K562 (cell line): ENCODE measurements around the gene CD164L2. TPM values are rescaled to one million over a fixed set of nuclear protein-coding genes. Genes with fewer than 3 reads are reported as not detected.

Experiments used
- BRCA1 ChIP-seq, 2 experiments: fragments of 450-650 bp in 1 of 2; sonication (generic) in 1 of 2; formaldehyde crosslinking in 1 of 2; IDR thresholded peaks; 2 replicates each; pipeline versions ENCODE4 v1.5.0 to v1.6.1; 2017 to 2020; ENCODE audit warnings: mild to moderate bottlenecking in 1 of 2, missing genetic modification reagents in 1 of 2
- LCOR ChIP-seq: sonication (generic); formaldehyde crosslinking; IDR thresholded peaks from 2 replicates; pipeline ENCODE4 v1.8.0; 2022; ENCODE audit warnings: mild to moderate bottlenecking, missing genetic modification reagents
- MTF1 ChIP-seq: fragments of 250-450 bp; sonication (Bioruptor Pico); IDR thresholded peaks from 2 replicates; pipeline ENCODE4 v1.9.0; 2021; ENCODE audit warnings: moderate library complexity, mild to moderate bottlenecking, inconsistent platforms, borderline replicate concordance
- SPI1 ChIP-seq: IDR thresholded peaks from 2 replicates; pipeline ENCODE4 v1.6.1; 2011; ENCODE audit warnings: low read depth, low read length, control low read depth, borderline replicate concordance
- ZNF79 ChIP-seq: fragments of 250-450 bp; sonication (Bioruptor Pico); IDR thresholded peaks from 2 replicates; pipeline ENCODE4 v1.4.0; 2020; ENCODE audit warnings: low read depth, mild to moderate bottlenecking, moderate library complexity
- polyA plus RNA-seq, 8 experiments: library from polyadenylated mRNA; depleted of rRNA in 4 of 8; stranded (reverse) in 5 of 8; unstranded in 3 of 8; fragments of >200 nt; fragmentation: Nextera tagmentation in 2 of 8; fragmentation: Illumina TruSeq in 1 of 8; extraction: Ambion mirVana in 2 of 8; extraction: Trizol in 1 of 8; gene quantifications; 2 replicates each; pipeline versions ENCODE4 v1.2.1 to v1.2.3, GENCODE V29; 2011 to 2014; ENCODE audit warnings: inconsistent platforms in 1 of 8, missing spikeins in 1 of 8
- total RNA-seq, 7 experiments: library from RNA; depleted of rRNA in 6 of 7; stranded (reverse); fragments of >200 nt in 6 of 7; fragmentation: Illumina TruSeq in 2 of 7; extraction: Trizol in 2 of 7; gene quantifications; 2 replicates each; pipeline versions ENCODE4 v1.2.1 to v1.2.3, GENCODE V29; 2011 to 2021; ENCODE audit warnings: low replicate concordance in 1 of 7
- TF ChIP-seq, protein P1 (sequence below): fragments of 200-600 bp; sonication (generic); IDR thresholded peaks from one replicate; pipeline ENCODE4 v1.6.1; 2012; ENCODE audit warnings: mild to moderate bottlenecking, low read depth, low read length, inconsistent platforms
- TF ChIP-seq, protein P2 (sequence below): fragments of 450-650 bp; conservative IDR thresholded peaks from 2 replicates; pipeline ENCODE4 v1.6.1; 2016; ENCODE audit warnings: missing genetic modification characterization, low read depth, mild to moderate bottlenecking, missing compliant biosample characterization, moderate library complexity
- TF ChIP-seq, protein P3 (sequence below): fragments of 450-650 bp; IDR thresholded peaks from 2 replicates; pipeline ENCODE4 v1.6.1; 2017; ENCODE audit warnings: antibody characterized with exemption, mild to moderate bottlenecking

Gene CD164L2
- total and polyA plus RNA-seq, 9 of the 15 experiments (the other 6 are each of a cell fraction or from before 2014, with no cell fraction given), result 0.08 to 0.92 (median 0.38) TPM; not detected in 1

DNA sequence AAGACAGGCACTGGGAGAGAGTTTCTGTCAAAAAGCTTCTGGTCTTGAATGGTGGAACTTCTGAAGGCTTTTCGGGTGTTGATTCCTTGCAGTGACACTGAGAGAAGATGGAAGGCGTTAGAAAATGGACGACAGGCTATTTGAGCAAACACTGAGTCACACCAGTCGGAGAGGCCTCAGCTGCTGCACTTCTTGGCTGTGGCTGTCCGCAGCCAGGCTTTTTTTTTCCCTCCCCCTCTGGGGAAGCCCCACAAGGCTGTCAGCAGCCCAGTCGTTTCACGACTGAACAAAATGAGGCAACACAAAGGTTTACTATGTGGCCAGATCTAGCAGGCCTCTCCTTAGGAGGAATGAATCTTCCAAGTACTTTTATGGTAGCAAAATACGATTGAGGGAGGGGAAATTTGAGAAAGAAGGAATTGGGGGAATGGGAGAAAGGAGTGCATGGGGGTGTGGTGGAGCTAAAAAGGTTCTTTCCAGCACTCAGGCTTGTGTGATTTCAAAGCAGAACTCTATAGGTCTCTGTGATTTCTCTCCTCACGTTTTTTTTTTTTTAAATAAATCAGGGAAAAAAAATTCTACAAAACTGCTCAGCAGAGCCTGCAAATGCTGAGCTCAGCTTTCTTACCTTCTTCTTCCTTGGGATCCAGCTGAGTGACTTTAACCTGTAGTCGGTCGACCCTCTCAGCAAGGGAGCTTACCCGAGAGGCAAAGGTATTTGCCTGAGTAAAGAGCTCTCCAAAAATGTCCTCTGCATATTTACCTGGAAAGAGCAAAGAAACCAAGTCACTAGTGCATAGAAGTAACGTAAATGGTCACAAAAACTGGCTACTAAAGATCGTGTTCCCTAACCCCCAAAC, 35.4 kb upstream of the CD164L2 start (continued):
- TF ChIP-seq BRCA1 (IDR thresholded peaks at IDR 0.05), result no peak
- no peak for TF ChIP-seq BRCA1 (CRISPR knock-in tag; IDR thresholded peaks at IDR 0.05)
- TF ChIP-seq, protein P1, sequence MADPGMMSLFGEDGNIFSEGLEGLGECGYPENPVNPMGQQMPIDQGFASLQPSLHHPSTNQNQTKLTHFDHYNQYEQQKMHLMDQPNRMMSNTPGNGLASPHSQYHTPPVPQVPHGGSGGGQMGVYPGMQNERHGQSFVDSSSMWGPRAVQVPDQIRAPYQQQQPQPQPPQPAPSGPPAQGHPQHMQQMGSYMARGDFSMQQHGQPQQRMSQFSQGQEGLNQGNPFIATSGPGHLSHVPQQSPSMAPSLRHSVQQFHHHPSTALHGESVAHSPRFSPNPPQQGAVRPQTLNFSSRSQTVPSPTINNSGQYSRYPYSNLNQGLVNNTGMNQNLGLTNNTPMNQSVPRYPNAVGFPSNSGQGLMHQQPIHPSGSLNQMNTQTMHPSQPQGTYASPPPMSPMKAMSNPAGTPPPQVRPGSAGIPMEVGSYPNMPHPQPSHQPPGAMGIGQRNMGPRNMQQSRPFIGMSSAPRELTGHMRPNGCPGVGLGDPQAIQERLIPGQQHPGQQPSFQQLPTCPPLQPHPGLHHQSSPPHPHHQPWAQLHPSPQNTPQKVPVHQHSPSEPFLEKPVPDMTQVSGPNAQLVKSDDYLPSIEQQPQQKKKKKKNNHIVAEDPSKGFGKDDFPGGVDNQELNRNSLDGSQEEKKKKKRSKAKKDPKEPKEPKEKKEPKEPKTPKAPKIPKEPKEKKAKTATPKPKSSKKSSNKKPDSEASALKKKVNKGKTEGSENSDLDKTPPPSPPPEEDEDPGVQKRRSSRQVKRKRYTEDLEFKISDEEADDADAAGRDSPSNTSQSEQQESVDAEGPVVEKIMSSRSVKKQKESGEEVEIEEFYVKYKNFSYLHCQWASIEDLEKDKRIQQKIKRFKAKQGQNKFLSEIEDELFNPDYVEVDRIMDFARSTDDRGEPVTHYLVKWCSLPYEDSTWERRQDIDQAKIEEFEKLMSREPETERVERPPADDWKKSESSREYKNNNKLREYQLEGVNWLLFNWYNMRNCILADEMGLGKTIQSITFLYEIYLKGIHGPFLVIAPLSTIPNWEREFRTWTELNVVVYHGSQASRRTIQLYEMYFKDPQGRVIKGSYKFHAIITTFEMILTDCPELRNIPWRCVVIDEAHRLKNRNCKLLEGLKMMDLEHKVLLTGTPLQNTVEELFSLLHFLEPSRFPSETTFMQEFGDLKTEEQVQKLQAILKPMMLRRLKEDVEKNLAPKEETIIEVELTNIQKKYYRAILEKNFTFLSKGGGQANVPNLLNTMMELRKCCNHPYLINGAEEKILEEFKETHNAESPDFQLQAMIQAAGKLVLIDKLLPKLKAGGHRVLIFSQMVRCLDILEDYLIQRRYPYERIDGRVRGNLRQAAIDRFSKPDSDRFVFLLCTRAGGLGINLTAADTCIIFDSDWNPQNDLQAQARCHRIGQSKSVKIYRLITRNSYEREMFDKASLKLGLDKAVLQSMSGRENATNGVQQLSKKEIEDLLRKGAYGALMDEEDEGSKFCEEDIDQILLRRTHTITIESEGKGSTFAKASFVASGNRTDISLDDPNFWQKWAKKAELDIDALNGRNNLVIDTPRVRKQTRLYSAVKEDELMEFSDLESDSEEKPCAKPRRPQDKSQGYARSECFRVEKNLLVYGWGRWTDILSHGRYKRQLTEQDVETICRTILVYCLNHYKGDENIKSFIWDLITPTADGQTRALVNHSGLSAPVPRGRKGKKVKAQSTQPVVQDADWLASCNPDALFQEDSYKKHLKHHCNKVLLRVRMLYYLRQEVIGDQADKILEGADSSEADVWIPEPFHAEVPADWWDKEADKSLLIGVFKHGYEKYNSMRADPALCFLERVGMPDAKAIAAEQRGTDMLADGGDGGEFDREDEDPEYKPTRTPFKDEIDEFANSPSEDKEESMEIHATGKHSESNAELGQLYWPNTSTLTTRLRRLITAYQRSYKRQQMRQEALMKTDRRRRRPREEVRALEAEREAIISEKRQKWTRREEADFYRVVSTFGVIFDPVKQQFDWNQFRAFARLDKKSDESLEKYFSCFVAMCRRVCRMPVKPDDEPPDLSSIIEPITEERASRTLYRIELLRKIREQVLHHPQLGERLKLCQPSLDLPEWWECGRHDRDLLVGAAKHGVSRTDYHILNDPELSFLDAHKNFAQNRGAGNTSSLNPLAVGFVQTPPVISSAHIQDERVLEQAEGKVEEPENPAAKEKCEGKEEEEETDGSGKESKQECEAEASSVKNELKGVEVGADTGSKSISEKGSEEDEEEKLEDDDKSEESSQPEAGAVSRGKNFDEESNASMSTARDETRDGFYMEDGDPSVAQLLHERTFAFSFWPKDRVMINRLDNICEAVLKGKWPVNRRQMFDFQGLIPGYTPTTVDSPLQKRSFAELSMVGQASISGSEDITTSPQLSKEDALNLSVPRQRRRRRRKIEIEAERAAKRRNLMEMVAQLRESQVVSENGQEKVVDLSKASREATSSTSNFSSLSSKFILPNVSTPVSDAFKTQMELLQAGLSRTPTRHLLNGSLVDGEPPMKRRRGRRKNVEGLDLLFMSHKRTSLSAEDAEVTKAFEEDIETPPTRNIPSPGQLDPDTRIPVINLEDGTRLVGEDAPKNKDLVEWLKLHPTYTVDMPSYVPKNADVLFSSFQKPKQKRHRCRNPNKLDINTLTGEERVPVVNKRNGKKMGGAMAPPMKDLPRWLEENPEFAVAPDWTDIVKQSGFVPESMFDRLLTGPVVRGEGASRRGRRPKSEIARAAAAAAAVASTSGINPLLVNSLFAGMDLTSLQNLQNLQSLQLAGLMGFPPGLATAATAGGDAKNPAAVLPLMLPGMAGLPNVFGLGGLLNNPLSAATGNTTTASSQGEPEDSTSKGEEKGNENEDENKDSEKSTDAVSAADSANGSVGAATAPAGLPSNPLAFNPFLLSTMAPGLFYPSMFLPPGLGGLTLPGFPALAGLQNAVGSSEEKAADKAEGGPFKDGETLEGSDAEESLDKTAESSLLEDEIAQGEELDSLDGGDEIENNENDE, result no peak
- TF ChIP-seq, protein P2, sequence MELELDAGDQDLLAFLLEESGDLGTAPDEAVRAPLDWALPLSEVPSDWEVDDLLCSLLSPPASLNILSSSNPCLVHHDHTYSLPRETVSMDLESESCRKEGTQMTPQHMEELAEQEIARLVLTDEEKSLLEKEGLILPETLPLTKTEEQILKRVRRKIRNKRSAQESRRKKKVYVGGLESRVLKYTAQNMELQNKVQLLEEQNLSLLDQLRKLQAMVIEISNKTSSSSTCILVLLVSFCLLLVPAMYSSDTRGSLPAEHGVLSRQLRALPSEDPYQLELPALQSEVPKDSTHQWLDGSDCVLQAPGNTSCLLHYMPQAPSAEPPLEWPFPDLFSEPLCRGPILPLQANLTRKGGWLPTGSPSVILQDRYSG (tag), result no peak
- no peak for TF ChIP-seq ZNF79 (CRISPR knock-in tag)
- TF ChIP-seq, protein P3, sequence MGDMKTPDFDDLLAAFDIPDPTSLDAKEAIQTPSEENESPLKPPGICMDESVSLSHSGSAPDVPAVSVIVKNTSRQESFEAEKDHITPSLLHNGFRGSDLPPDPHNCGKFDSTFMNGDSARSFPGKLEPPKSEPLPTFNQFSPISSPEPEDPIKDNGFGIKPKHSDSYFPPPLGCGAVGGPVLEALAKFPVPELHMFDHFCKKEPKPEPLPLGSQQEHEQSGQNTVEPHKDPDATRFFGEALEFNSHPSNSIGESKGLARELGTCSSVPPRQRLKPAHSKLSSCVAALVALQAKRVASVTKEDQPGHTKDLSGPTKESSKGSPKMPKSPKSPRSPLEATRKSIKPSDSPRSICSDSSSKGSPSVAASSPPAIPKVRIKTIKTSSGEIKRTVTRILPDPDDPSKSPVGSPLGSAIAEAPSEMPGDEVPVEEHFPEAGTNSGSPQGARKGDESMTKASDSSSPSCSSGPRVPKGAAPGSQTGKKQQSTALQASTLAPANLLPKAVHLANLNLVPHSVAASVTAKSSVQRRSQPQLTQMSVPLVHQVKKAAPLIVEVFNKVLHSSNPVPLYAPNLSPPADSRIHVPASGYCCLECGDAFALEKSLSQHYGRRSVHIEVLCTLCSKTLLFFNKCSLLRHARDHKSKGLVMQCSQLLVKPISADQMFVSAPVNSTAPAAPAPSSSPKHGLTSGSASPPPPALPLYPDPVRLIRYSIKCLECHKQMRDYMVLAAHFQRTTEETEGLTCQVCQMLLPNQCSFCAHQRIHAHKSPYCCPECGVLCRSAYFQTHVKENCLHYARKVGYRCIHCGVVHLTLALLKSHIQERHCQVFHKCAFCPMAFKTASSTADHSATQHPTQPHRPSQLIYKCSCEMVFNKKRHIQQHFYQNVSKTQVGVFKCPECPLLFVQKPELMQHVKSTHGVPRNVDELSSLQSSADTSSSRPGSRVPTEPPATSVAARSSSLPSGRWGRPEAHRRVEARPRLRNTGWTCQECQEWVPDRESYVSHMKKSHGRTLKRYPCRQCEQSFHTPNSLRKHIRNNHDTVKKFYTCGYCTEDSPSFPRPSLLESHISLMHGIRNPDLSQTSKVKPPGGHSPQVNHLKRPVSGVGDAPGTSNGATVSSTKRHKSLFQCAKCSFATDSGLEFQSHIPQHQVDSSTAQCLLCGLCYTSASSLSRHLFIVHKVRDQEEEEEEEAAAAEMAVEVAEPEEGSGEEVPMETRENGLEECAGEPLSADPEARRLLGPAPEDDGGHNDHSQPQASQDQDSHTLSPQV, result 0 out of 2 replicates have a peak, but pooled peaks have one; percentile 31
- TF ChIP-seq LCOR (CRISPR knock-in tag), result no peak
- no peak for TF ChIP-seq MTF1
- no peak for TF ChIP-seq SPI1
